Coronary artery (tissue), 2 donors: Measurements from ENCODE around the gene BPI.

Experiments
- DNase-seq: peaks from one replicate; pipeline ENCODE4 v3.0.0-alpha.2; 2017; ENCODE audit warnings: low spot score
- H3K27ac ChIP-seq, 2 donors: fragments of 200-600 bp; sonication (generic); one replicate each; pipeline ENCODE4 v1.5.1; 2016 to 2019
- H3K4me3 ChIP-seq: fragments of 200-600 bp; sonication (generic); 2 replicates; pipeline ENCODE4 v1.5.1; 2016; ENCODE audit warnings: mild to moderate bottlenecking, moderate library complexity
- CTCF ChIP-seq: fragments of 200-600 bp; sonication (generic); IDR thresholded peaks from one replicate; pipeline ENCODE4 v1.5.1; 2019; ENCODE audit warnings: antibody characterized with exemption

Gene BPI

GRCh38 chr20:38321959-38322598 lies 18.1 kb downstream of the BPI start:
- H3K27ac ChIP-seq = no peak overlapping the region
- peak; percentile 57 for TF ChIP-seq CTCF
- H3K4me3 ChIP-seq = no peak overlapping the region
- DNase-seq = no peak

GRCh38 chr20:38324159-38324558 lies 20.2 kb downstream of the BPI start:
- no peak for TF ChIP-seq CTCF
- H3K4me3 ChIP-seq = no peak overlapping the region
- H3K27ac ChIP-seq = no peak overlapping the region
- DNase-seq = no peak

- TF ChIP-seq CTCF = no peak
- no peak overlapping the region for H3K4me3 ChIP-seq
- no peak overlapping the region for H3K27ac ChIP-seq
- no peak for DNase-seq
Measured at GRCh38 chr20:38325167-38325566, 21.2 kb downstream of the BPI start.

GRCh38 chr20:38325905-38326304 lies 21.9 kb downstream of the BPI start:
- no peak for DNase-seq
- no peak for TF ChIP-seq CTCF
- Histone ChIP-seq H3K4me3 (no peak overlapping the region), H3K27ac (no peak overlapping the region)

DNA sequence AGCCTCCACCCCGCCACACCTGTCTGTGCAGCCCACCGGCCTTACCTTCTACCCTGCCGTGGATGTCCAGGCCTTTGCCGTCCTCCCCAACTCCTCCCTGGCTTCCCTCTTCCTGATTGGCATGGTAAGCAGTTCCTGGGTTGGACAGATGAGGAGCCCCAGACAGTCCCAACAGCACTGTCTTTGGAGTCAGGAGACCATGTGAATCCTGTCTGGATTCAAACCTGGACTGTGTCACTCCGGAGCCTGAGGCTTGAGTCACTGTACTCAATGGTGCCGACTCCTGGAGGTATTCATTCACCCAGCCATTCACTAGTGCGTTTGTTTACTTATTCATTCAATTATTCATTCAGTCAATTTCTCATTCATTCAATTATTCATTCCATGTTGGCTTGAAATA lies 22.4 kb downstream of the BPI start:
- H3K4me3 ChIP-seq = no peak overlapping the region
- H3K27ac ChIP-seq = no peak overlapping the region
- TF ChIP-seq CTCF = no peak
- DNase-seq = no peak

GRCh38 chr20:38330638-38331037 lies 26.7 kb downstream of the BPI start:
- DNase-seq = no peak
- no peak for TF ChIP-seq CTCF
- Histone ChIP-seq H3K27ac (no peak overlapping the region), H3K4me3 (no peak overlapping the region)

DNA sequence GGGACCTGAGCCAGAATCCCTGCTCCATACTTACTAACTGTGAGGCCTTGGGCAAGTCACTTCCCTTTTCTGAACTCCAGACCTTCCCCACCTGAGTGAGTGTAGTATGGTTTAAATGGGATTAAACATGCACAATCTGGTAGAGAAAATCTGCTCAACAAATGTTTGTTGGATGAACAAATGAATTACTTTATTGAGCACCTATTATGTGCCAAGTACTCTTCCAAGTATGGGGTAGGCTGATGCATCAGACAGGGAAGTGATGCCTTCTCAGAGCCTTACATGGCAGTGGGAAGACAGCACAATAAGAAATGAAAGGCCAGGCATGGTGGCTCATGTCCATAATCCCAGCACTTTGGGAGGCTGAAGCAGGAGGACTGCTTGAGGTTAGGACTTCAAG lies 27.3 kb downstream of the BPI start:
- H3K27ac ChIP-seq = no peak overlapping the region
- no peak for TF ChIP-seq CTCF
- DNase-seq = no peak
- no peak overlapping the region for H3K4me3 ChIP-seq
